ENCODE data around the gene SPINK4.

SPINK4 gene

GRCh38 chr9:33232815-33233214 is 7.2 kb upstream of the SPINK4 start:
- Histone ChIP-seq H3K9ac (ENCODE audit: low read length) (no peak overlapping the region), H3K4me3 (ENCODE audit: low read length) (no peak overlapping the region), H3K36me3 (ENCODE audit: control insufficient read depth, insufficient read depth, low read length) (no peaks in the 10 kb centered on the region), H3K4me1 (ENCODE audit: control insufficient read depth, insufficient read depth, low read length) (peaks cover 74% of the 10 kb centered on the region), H3K27me3 (ENCODE audit: control insufficient read depth, insufficient read depth, low read length) (no peaks in the 10 kb centered on the region), H3K9me3 (ENCODE audit: control insufficient read depth, low read length) (no peaks in the 10 kb centered on the region)

- no peak overlapping the region for H3K4me3 ChIP-seq (ENCODE audit: low read length)
- H3K36me3 ChIP-seq (ENCODE audit: control insufficient read depth, insufficient read depth, low read length): no peaks in the 10 kb centered on the region
- peaks cover 67% of the 10 kb centered on the region for H3K4me1 ChIP-seq (ENCODE audit: control insufficient read depth, insufficient read depth, low read length)
- H3K9ac ChIP-seq (ENCODE audit: low read length): peak overlapping the region; percentile 54
- no peaks in the 10 kb centered on the region for H3K27me3 ChIP-seq (ENCODE audit: control insufficient read depth, insufficient read depth, low read length)
- no peaks in the 10 kb centered on the region for H3K9me3 ChIP-seq (ENCODE audit: control insufficient read depth, low read length)
Observed at GRCh38 chr9:33233626-33234342, 6.2 kb upstream of the SPINK4 start.

- Histone ChIP-seq H3K9ac (ENCODE audit: low read length) (peak overlapping the region; percentile 54), H3K27me3 (ENCODE audit: control insufficient read depth, insufficient read depth, low read length) (no peaks in the 10 kb centered on the region), H3K9me3 (ENCODE audit: control insufficient read depth, low read length) (no peaks in the 10 kb centered on the region), H3K4me1 (ENCODE audit: control insufficient read depth, insufficient read depth, low read length) (peaks cover 62% of the 10 kb centered on the region), H3K4me3 (ENCODE audit: low read length) (no peak overlapping the region), H3K36me3 (ENCODE audit: control insufficient read depth, insufficient read depth, low read length) (no peaks in the 10 kb centered on the region)
Observed at GRCh38 chr9:33234511-33235467, 5.2 kb upstream of the SPINK4 start.

GRCh38 chr9:33236571-33236970 is 3.4 kb upstream of the SPINK4 start:
- no peak overlapping the region for H3K9ac ChIP-seq (ENCODE audit: low read length)

DNA sequence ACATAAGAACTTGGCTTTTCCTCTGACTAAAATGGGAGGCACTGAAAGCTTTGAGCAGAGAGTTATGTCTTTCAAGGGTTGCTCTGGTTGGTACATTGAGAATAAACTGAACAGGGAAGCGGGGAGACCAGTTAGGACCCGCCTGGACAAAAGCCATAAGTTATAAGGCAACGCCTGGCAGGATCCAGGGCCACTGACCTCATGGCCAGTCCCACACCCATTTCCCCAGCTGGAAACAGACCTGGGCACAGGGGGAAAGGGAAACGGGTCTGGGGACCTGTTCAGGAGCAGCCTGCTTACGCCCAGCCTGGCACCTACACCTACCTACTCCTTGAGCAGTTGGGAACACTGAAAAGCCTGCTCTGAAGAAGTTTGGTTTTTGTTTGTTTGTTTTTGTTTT is 1.3 kb downstream of the SPINK4 start:
- no peaks in the 10 kb centered on the region for H3K27me3 ChIP-seq (ENCODE audit: control insufficient read depth, insufficient read depth, low read length)
- H3K4me1 ChIP-seq (ENCODE audit: control insufficient read depth, insufficient read depth, low read length): peaks cover 17% of the 10 kb centered on the region
- H3K4me3 ChIP-seq (ENCODE audit: low read length): no peak overlapping the region
- H3K9ac ChIP-seq (ENCODE audit: low read length): no peak overlapping the region
- H3K9me3 ChIP-seq (ENCODE audit: control insufficient read depth, low read length): no peaks in the 10 kb centered on the region
- H3K36me3 ChIP-seq (ENCODE audit: control insufficient read depth, insufficient read depth, low read length): no peaks in the 10 kb centered on the region

More at GRCh38 chr9:33236571-33236970, 3.4 kb upstream of the SPINK4 start:
- Histone ChIP-seq H3K9me3 (ENCODE audit: control insufficient read depth, low read length) (no peaks in the 10 kb centered on the region), H3K4me3 (ENCODE audit: low read length) (no peak overlapping the region), H3K36me3 (ENCODE audit: control insufficient read depth, insufficient read depth, low read length) (no peaks in the 10 kb centered on the region), H3K4me1 (ENCODE audit: control insufficient read depth, insufficient read depth, low read length) (peaks cover 57% of the 10 kb centered on the region), H3K27me3 (ENCODE audit: control insufficient read depth, insufficient read depth, low read length) (no peaks in the 10 kb centered on the region)

DNA sequence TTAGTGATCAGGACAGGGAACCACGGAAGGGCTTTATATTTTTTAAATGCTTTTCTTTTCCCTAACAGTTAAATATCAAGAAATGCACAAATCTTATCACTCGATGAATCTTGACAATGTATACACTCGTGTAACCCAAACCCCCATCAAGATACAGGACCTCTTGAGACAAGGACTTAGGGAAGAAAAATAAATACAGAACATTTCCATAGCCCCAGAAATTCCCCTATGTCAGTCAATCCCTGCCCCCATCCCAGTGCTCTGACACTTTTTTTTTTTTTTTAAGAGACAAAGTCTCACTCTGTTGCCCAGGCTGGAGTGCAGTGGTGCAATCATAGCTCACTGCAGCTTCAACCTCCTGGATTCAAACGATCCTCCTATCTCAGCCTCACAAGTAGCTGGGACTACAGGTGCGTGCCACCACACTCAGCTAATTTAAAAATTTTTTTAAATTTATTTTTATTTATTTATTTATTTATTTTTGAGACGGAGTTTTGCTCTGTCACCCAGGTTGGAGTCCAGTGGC is 2.7 kb downstream of the SPINK4 start:
- H3K27me3 ChIP-seq (ENCODE audit: control insufficient read depth, insufficient read depth, low read length): no peaks in the 10 kb centered on the region
- H3K4me3 ChIP-seq (ENCODE audit: low read length): no peak overlapping the region
- H3K9ac ChIP-seq (ENCODE audit: low read length): no peak overlapping the region
- peaks cover 17% of the 10 kb centered on the region for H3K4me1 ChIP-seq (ENCODE audit: control insufficient read depth, insufficient read depth, low read length)
- H3K36me3 ChIP-seq (ENCODE audit: control insufficient read depth, insufficient read depth, low read length): peaks cover under 1% of the 10 kb centered on the region
- H3K9me3 ChIP-seq (ENCODE audit: control insufficient read depth, low read length): no peaks in the 10 kb centered on the region

- peaks cover 8% of the 10 kb centered on the region for H3K36me3 ChIP-seq (ENCODE audit: control insufficient read depth, insufficient read depth, low read length)
- H3K27me3 ChIP-seq (ENCODE audit: control insufficient read depth, insufficient read depth, low read length): no peaks in the 10 kb centered on the region
- peaks cover 17% of the 10 kb centered on the region for H3K4me1 ChIP-seq (ENCODE audit: control insufficient read depth, insufficient read depth, low read length)
- H3K9ac ChIP-seq (ENCODE audit: low read length): no peak overlapping the region
- H3K9me3 ChIP-seq (ENCODE audit: control insufficient read depth, low read length): no peaks in the 10 kb centered on the region
- H3K4me3 ChIP-seq (ENCODE audit: low read length): no peak overlapping the region
Observed at GRCh38 chr9:33244137-33244784, 4.3 kb downstream of the SPINK4 start.

GRCh38 chr9:33245341-33245740 is 5.4 kb downstream of the SPINK4 start:
- Histone ChIP-seq H3K27me3 (ENCODE audit: control insufficient read depth, insufficient read depth, low read length) (no peaks in the 10 kb centered on the region), H3K36me3 (ENCODE audit: control insufficient read depth, insufficient read depth, low read length) (peaks cover 8% of the 10 kb centered on the region)

GRCh38 chr9:33246269-33246860 is 6.4 kb downstream of the SPINK4 start:
- Histone ChIP-seq H3K9ac (ENCODE audit: low read length) (no peak overlapping the region), H3K27me3 (ENCODE audit: control insufficient read depth, insufficient read depth, low read length) (no peaks in the 10 kb centered on the region), H3K9me3 (ENCODE audit: control insufficient read depth, low read length) (no peaks in the 10 kb centered on the region), H3K4me3 (ENCODE audit: low read length) (no peak overlapping the region), H3K4me1 (ENCODE audit: control insufficient read depth, insufficient read depth, low read length) (no peaks in the 10 kb centered on the region), H3K36me3 (ENCODE audit: control insufficient read depth, insufficient read depth, low read length) (peaks cover 8% of the 10 kb centered on the region)

More at GRCh38 chr9:33245341-33245740, 5.4 kb downstream of the SPINK4 start:
- no peak overlapping the region for H3K4me3 ChIP-seq (ENCODE audit: low read length)
- H3K4me1 ChIP-seq (ENCODE audit: control insufficient read depth, insufficient read depth, low read length): peaks cover 8% of the 10 kb centered on the region
- H3K9me3 ChIP-seq (ENCODE audit: control insufficient read depth, low read length): no peaks in the 10 kb centered on the region
- no peak overlapping the region for H3K9ac ChIP-seq (ENCODE audit: low read length)

GRCh38 chr9:33248606-33249005 is 8.6 kb downstream of the SPINK4 start:
- no peaks in the 10 kb centered on the region for H3K4me1 ChIP-seq (ENCODE audit: control insufficient read depth, insufficient read depth, low read length)
- no peak overlapping the region for H3K4me3 ChIP-seq (ENCODE audit: low read length)
- no peaks in the 10 kb centered on the region for H3K9me3 ChIP-seq (ENCODE audit: control insufficient read depth, low read length)
- H3K36me3 ChIP-seq (ENCODE audit: control insufficient read depth, insufficient read depth, low read length): peaks cover 17% of the 10 kb centered on the region
- no peak overlapping the region for H3K9ac ChIP-seq (ENCODE audit: low read length)
- no peaks in the 10 kb centered on the region for H3K27me3 ChIP-seq (ENCODE audit: control insufficient read depth, insufficient read depth, low read length)

DNA sequence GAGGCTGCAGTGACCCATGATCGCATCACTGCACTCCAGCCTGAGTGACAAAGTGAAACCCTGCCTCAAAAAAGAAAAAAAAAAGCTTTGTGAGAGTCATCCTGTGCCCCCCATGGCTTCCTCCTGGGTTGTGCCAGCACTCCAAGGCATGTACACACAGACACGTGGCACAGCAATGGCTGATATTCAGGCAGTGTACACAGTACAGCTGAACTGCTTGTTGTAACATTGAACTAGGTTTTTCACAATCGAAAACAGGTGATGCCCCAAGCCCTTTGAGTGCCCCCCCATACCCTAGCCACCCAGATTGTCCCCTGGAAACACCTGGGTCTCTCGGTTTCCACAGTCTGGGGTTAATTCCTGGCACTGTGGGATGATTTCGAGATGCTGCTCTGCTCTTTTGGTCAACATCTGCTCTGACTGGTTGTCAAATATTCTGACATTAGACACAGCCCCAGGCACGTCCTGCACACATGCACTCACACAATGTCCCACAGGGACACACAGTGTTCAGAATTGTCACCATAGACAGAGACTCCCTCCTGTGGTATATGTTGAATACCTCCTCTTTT is 9.2 kb downstream of the SPINK4 start:
- no peak overlapping the region for H3K9ac ChIP-seq (ENCODE audit: low read length)

More for the DNA sequence above, 9.2 kb downstream of the SPINK4 start:
- Histone ChIP-seq H3K4me3 (ENCODE audit: low read length) (no peak overlapping the region), H3K27me3 (ENCODE audit: control insufficient read depth, insufficient read depth, low read length) (no peaks in the 10 kb centered on the region), H3K9me3 (ENCODE audit: control insufficient read depth, low read length) (no peaks in the 10 kb centered on the region), H3K4me1 (ENCODE audit: control insufficient read depth, insufficient read depth, low read length) (no peaks in the 10 kb centered on the region), H3K36me3 (ENCODE audit: control insufficient read depth, insufficient read depth, low read length) (peaks cover 17% of the 10 kb centered on the region)

Measured in mucosa of stomach (tissue), 1 donor.